Liver (tissue), 9 donors: ENCODE data around the gene FAAH2. TPM values are rescaled to one million over a fixed set of nuclear protein-coding genes. Genes with fewer than 3 reads are reported as not detected.
"Not testable (repeated sequence)": the region's sequence is repeated elsewhere in the genome, so short reads cannot be mapped to it uniquely, and the experiment has no call there.

ENCODE experiments used
- DNase-seq: peaks from one replicate; pipeline ENCODE4 v3.0.0-alpha.2; 2017; ENCODE audit warnings: low spot score
- H3K27ac ChIP-seq, 2 donors: one replicate each; pipeline ENCODE4 v1.7.0; 2013; ENCODE audit warnings: inconsistent platforms in 2 of 2, low read length in 2 of 2, control low read depth in 1 of 2, low read depth in 1 of 2, mild to moderate bottlenecking in 1 of 2
- H3K27me3 ChIP-seq, 4 donors: one replicate each; pipeline versions ENCODE4 v1.6.1 to v1.7.0; 2013; ENCODE audit warnings: low read length in 3 of 4, inconsistent platforms in 1 of 4, mild to moderate bottlenecking in 1 of 4, moderate library complexity in 1 of 4; ENCODE audit not compliant: control insufficient read depth in 4 of 4, insufficient read depth in 4 of 4
- H3K36me3 ChIP-seq, 4 donors: one replicate each; pipeline versions ENCODE4 v1.6.1 to v1.7.0; 2013; ENCODE audit warnings: low read length in 3 of 4, mild to moderate bottlenecking in 3 of 4, low read depth in 1 of 4, moderate library complexity in 1 of 4; ENCODE audit not compliant: control insufficient read depth in 4 of 4, insufficient read depth in 3 of 4
- H3K4me1 ChIP-seq, 4 donors: one replicate each; pipeline versions ENCODE4 v1.6.1 to v1.7.0; 2013; ENCODE audit warnings: low read length in 3 of 4, mild to moderate bottlenecking in 3 of 4, moderate library complexity in 1 of 4; ENCODE audit not compliant: control insufficient read depth in 4 of 4, insufficient read depth in 4 of 4
- H3K4me3 ChIP-seq, 3 donors: one replicate each; pipeline versions ENCODE4 v1.6.1 to v1.7.0; 2013; ENCODE audit warnings: low read length in 3 of 3, control low read depth in 1 of 3, low read depth in 1 of 3, mild to moderate bottlenecking in 1 of 3
- H3K9ac ChIP-seq, 2 donors: one replicate each; pipeline ENCODE4 v1.7.0; 2013; ENCODE audit warnings: low read length in 2 of 2, mild to moderate bottlenecking in 2 of 2, moderate library complexity in 2 of 2, control low read depth in 1 of 2, low read depth in 1 of 2
- H3K9me3 ChIP-seq, 4 donors: one replicate each; pipeline versions ENCODE4 v1.6.1 to v1.7.0; 2013; ENCODE audit warnings: low read length in 3 of 4; ENCODE audit not compliant: control insufficient read depth in 4 of 4
- EGR1 ChIP-seq, 2 donors: IDR thresholded peaks; 2 replicates each; pipeline ENCODE4 v1.6.1; 2016 to 2018; ENCODE audit warnings: antibody characterized with exemption in 2 of 2, low read depth in 2 of 2
- FOXA1 ChIP-seq: IDR thresholded peaks from 2 replicates; pipeline ENCODE4 v1.6.1; 2016; ENCODE audit warnings: antibody characterized with exemption
- FOXA2 ChIP-seq: IDR thresholded peaks from 2 replicates; pipeline ENCODE4 v1.6.1; 2016; ENCODE audit warnings: antibody characterized with exemption
- GABPA ChIP-seq, 2 donors: IDR thresholded peaks in 1 of 2; conservative IDR thresholded peaks in 1 of 2; 2 replicates each; pipeline ENCODE4 v1.6.1; 2016; ENCODE audit warnings: antibody characterized with exemption in 2 of 2, mild to moderate bottlenecking in 1 of 2, moderate library complexity in 1 of 2
- HNF4A ChIP-seq, 2 donors: conservative IDR thresholded peaks; 2 replicates each; pipeline ENCODE4 v1.6.1; 2016; ENCODE audit warnings: antibody characterized with exemption in 2 of 2, mild to moderate bottlenecking in 2 of 2
- HNF4G ChIP-seq: IDR thresholded peaks from 2 replicates; pipeline ENCODE4 v1.6.1; 2016; ENCODE audit warnings: antibody characterized with exemption
- NR2F2 ChIP-seq: IDR thresholded peaks from 2 replicates; pipeline ENCODE4 v1.6.1; 2016; ENCODE audit warnings: antibody characterized with exemption
- RAD21 ChIP-seq, 2 donors: IDR thresholded peaks; 2 replicates each; pipeline ENCODE4 v1.6.1; 2016; ENCODE audit warnings: antibody characterized with exemption in 2 of 2, mild to moderate bottlenecking in 2 of 2
- RXRA ChIP-seq, 2 donors: IDR thresholded peaks; 2 replicates each; pipeline ENCODE4 v1.6.1; 2017 to 2018; ENCODE audit warnings: antibody characterized with exemption in 2 of 2, mild to moderate bottlenecking in 1 of 2
- SP1 ChIP-seq: IDR thresholded peaks from 2 replicates; pipeline ENCODE4 v1.6.1; 2018; ENCODE audit warnings: antibody characterized with exemption, mild to moderate bottlenecking
- TAF1 ChIP-seq: conservative IDR thresholded peaks from 2 replicates; pipeline ENCODE4 v1.6.1; 2016; ENCODE audit warnings: antibody characterized with exemption, mild to moderate bottlenecking
- YY1 ChIP-seq: IDR thresholded peaks from 2 replicates; pipeline ENCODE4 v1.6.1; 2016; ENCODE audit warnings: antibody characterized with exemption, mild to moderate bottlenecking
- WGBS: extraction: QIAGEN DNeasy Blood & Tissue Kit; methylation state at CpG from one replicate; pipeline ENCODE4 v1.1.7; 2013; 5-methylcytosine and 5-hydroxymethylcytosine counted together
- polyA plus RNA-seq, 2 donors: library from polyadenylated mRNA; stranded (reverse) in 1 of 2; unstranded in 1 of 2; fragments of 200-250 nt in 1 of 2; fragments of >200 nt in 1 of 2; fragmentation: Nextera tagmentation in 1 of 2; extraction: Ambion mirVana in 1 of 2; gene quantifications; one replicate each; pipeline versions ENCODE4 v1.2.1 to v1.2.3, GENCODE V29; 2013 to 2015
- total RNA-seq, 2 donors: library from RNA; depleted of rRNA; stranded (reverse); fragments of >200 nt; gene quantifications; one replicate each; pipeline ENCODE4 v1.2.3, GENCODE V29; 2014
- TF ChIP-seq, protein P1 (sequence below): IDR thresholded peaks from 2 replicates; pipeline ENCODE4 v1.6.1; 2016; ENCODE audit warnings: antibody characterized with exemption
- donor health status: healthy.
- donor health status: healthy.
- donor health status: healthy.
- donor health status: healthy.
- donor health status: healthy.

Gene FAAH2
- total and polyA plus RNA-seq, 4 donors, result 3.6 to 13.9 (median 5.8) TPM

DNA sequence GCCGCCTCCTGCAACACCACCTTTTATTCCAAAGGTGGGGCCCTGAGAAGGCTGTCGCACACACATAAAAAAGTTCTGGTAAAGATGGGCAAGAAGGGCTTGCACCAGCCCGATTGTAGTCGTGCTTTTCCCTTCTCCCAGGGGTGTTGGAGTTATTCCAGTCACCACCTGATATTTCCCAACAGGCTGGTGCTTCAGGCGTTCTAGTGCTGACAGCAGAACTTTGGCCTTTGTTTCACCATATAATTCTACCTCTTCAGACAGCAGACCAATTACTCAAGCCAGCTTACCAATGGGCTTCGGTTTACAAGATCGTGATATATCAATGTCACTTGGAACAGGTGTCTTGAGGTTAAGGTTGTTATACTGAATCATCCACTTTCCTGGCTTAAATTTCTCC, 107.7 kb downstream of the FAAH2 start:
- not testable (repeated sequence) for H3K27me3 ChIP-seq, H3K4me1 ChIP-seq, DNase-seq, H3K4me3 ChIP-seq, H3K9me3 ChIP-seq, H3K36me3 ChIP-seq, H3K27ac ChIP-seq, H3K9ac ChIP-seq
- 58% methylated on average over 7 of the region's 7 CpGs for WGBS
- peak; percentile 16 to 27 for TF ChIP-seq HNF4A (conservative IDR thresholded peaks at IDR 0.05)

- not testable (repeated sequence) for H3K4me1 ChIP-seq, H3K36me3 ChIP-seq, H3K27ac ChIP-seq, H3K9ac ChIP-seq, H3K27me3 ChIP-seq, H3K4me3 ChIP-seq, DNase-seq
- WGBS, result 93% methylated on average over 5 of the region's 5 CpGs
- peaks cover 0 to 12% (median 4%) of the 10 kb centered on the region in 4 donors for H3K9me3 ChIP-seq
Measured at GRCh38 chrX:57403191-57403590, 116.7 kb downstream of the FAAH2 start.

- peaks cover 0 to 12% (median 4%) of the 10 kb centered on the region in 4 donors for H3K9me3 ChIP-seq
- no peak for DNase-seq
- H3K4me3 ChIP-seq, result no peak overlapping the region
- WGBS, result 62% methylated on average over 5 of the region's 5 CpGs
- H3K9ac ChIP-seq, result no peak overlapping the region
- H3K27ac ChIP-seq, result no peak overlapping the region
- peaks cover 0 to 3% (median under 1%) of the 10 kb centered on the region in 4 donors for H3K36me3 ChIP-seq
- H3K4me1 ChIP-seq, result no peaks in the 10 kb centered on the region
- no peaks in the 10 kb centered on the region for H3K27me3 ChIP-seq
- no peak for TF ChIP-seq RAD21 (IDR thresholded peaks at IDR 0.05)
- TF ChIP-seq EGR1 (IDR thresholded peaks at IDR 0.05; ENCODE audit: low read depth in 2 of 2), result no peak
- TF ChIP-seq FOXA2, result no peak
- no peak for TF ChIP-seq SP1
- no peak for TF ChIP-seq NR2F2
- no peak for TF ChIP-seq YY1
- no peak for TF ChIP-seq FOXA1
- TF ChIP-seq GABPA (IDR thresholded peaks at IDR 0.05 in 1 of 2, conservative IDR thresholded peaks at IDR 0.05 in 1 of 2), result no peak
Measured at GRCh38 chrX:57406149-57406548, 119.6 kb downstream of the FAAH2 start.

- Histone ChIP-seq H3K9me3 (no peaks in the 10 kb centered on the region), H3K4me1 (no peaks in the 10 kb centered on the region)
- WGBS, result 80% methylated on average over 4 of the region's 4 CpGs
Measured at GRCh38 chrX:57417827-57418226, 131.3 kb downstream of the FAAH2 start.

More at GRCh38 chrX:57417827-57418226, 131.3 kb downstream of the FAAH2 start:
- TF ChIP-seq, protein P1, sequence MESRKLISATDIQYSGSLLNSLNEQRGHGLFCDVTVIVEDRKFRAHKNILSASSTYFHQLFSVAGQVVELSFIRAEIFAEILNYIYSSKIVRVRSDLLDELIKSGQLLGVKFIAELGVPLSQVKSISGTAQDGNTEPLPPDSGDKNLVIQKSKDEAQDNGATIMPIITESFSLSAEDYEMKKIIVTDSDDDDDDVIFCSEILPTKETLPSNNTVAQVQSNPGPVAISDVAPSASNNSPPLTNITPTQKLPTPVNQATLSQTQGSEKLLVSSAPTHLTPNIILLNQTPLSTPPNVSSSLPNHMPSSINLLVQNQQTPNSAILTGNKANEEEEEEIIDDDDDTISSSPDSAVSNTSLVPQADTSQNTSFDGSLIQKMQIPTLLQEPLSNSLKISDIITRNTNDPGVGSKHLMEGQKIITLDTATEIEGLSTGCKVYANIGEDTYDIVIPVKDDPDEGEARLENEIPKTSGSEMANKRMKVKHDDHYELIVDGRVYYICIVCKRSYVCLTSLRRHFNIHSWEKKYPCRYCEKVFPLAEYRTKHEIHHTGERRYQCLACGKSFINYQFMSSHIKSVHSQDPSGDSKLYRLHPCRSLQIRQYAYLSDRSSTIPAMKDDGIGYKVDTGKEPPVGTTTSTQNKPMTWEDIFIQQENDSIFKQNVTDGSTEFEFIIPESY, result no peak
- TF ChIP-seq RXRA (IDR thresholded peaks at IDR 0.05), result no peak
- no peak for TF ChIP-seq HNF4G
- TF ChIP-seq FOXA2, result no peak
- no peak for TF ChIP-seq EGR1 (IDR thresholded peaks at IDR 0.05; ENCODE audit: low read depth in 2 of 2)
- TF ChIP-seq TAF1, result no peak
- no peak for TF ChIP-seq SP1
- no peak for DNase-seq
- Histone ChIP-seq H3K27ac (no peak overlapping the region), H3K9ac (no peak overlapping the region), H3K36me3 (no peaks in the 10 kb centered on the region), H3K27me3 (no peaks in the 10 kb centered on the region), H3K4me3 (no peak overlapping the region)
